Heart right ventricle (tissue), 16 donors: ENCODE measurements around the gene TNFRSF14. TPM values are rescaled to one million over a fixed set of nuclear protein-coding genes. Genes with fewer than 3 reads are reported as not detected.

Experiments used
- ATAC-seq, 8 donors: fragments of 200-7000 bp; cut with Tn5 transposase; one replicate each; pipeline ENCODE4 v1.9.1; 2020; ENCODE audit warnings: mild to moderate bottlenecking in 8 of 8, moderate library complexity in 8 of 8, moderate number of reproducible peaks in 1 of 8
- DNase-seq, 2 donors: peaks; one replicate each; pipeline ENCODE4 v3.0.0-alpha.2; 2020
- H3K27ac ChIP-seq, 10 donors: fragments of 200-600 bp; sonication (generic) in 2 of 10; one replicate each; pipeline versions ENCODE4 v1.5.0 to v1.8.0; 2020 to 2022; ENCODE audit warnings: mild to moderate bottlenecking in 3 of 10
- H3K27me3 ChIP-seq, 7 donors: fragments of 200-600 bp; one replicate each; pipeline ENCODE4 v1.8.0; 2021 to 2022; ENCODE audit warnings: mild to moderate bottlenecking in 2 of 7
- H3K36me3 ChIP-seq, 9 donors: fragments of 200-600 bp; sonication (generic) in 1 of 9; one replicate each; pipeline versions ENCODE4 v1.5.0 to v1.8.0; 2020 to 2022; ENCODE audit warnings: mild to moderate bottlenecking in 2 of 9
- H3K4me1 ChIP-seq, 9 donors: fragments of 200-600 bp; sonication (generic) in 1 of 9; one replicate each; pipeline versions ENCODE4 v1.5.0 to v1.8.0; 2020 to 2022; ENCODE audit warnings: mild to moderate bottlenecking in 4 of 9
- H3K4me3 ChIP-seq, 10 donors: fragments of 200-600 bp; sonication (generic) in 2 of 10; one replicate each; pipeline versions ENCODE4 v1.5.0 to v1.8.0; 2020 to 2022; ENCODE audit warnings: mild to moderate bottlenecking in 7 of 10, moderate library complexity in 2 of 10
- H3K9me3 ChIP-seq, 11 donors: fragments of 200-600 bp in 10 of 11; sonication (generic) in 2 of 11; one replicate each; pipeline versions ENCODE4 v1.5.0 to v1.8.0; 2013 to 2022; ENCODE audit warnings: mild to moderate bottlenecking in 2 of 11, control low read depth in 1 of 11, moderate library complexity in 1 of 11
- WGBS, 2 donors: extraction: QIAGEN DNeasy Blood & Tissue Kit; methylation state at CpG; one replicate each; pipeline ENCODE4 v1.1.7; 2013; ENCODE audit warnings: inconsistent platforms in 1 of 2; 5-methylcytosine and 5-hydroxymethylcytosine counted together
- intact Hi-C, 10 donors: fragments of 100-400 bp; cut with DNase I; formaldehyde crosslinking; loops; one replicate each; pipeline versions ENCODE4 v1.11.1 to v1.14.2; 2022
- polyA plus RNA-seq, 2 donors: library from polyadenylated mRNA; stranded (reverse); fragments of 200-250 nt; gene quantifications; one replicate each; pipeline ENCODE4 v1.2.3, GENCODE V29; 2013
- total RNA-seq, 10 donors: library from RNA; stranded (reverse); fragmentation: NEBNext Ultra II Directional in 3 of 10; extraction: Animal tissue kit (Norgen Biotek cat#: 25700) in 3 of 10; gene quantifications; one replicate each; pipeline versions ENCODE4 v1.2.1 to v1.2.4, GENCODE V29; 2021 to 2023
- TF ChIP-seq, protein P1 (sequence below), 9 donors: fragments of 200-600 bp; sonication (generic) in 2 of 9; IDR thresholded peaks; one replicate each; pipeline versions ENCODE4 v1.5.0 to v1.8.0; 2021 to 2022; ENCODE audit warnings: antibody characterized with exemption in 9 of 9, mild to moderate bottlenecking in 5 of 9, moderate library complexity in 1 of 9
- donor health status: Arrhythmogenic right ventricular cardiomyopathy.
- donor health status: ischemic (EF 13 %, LVEDD 7.1; RV severe dilation, severe dysfunction).
- donor health status: healthy with polysubstance abuse.
- donor health status: DM: no; HTN: yes; CAD: no.
- donor health status: DM: no; HTN: no; CAD: no.
- donor health status: ischemic (EF 25% LVEDD 6.9; RV normal size, moderate dysfunction).
- donor health status: ischemic (EF 25% LVEDD 5.7; RV mildly dilated, moderate dysfunction).
- donor health status: healthy.
- donor health status: DM: yes; HTN: yes; CAD: no.
- donor health status: Ischemic cardiomyopathy.
- donor health status: ischemic (EF 35%, LVEDD 5.7; RV mildly dilated, moderate dysfunction).
- donor health status: nonischemic (EF 11% LVEDD 7.7; RV severe dilation, severe dysfunction).
- donor health status: DM: yes; HTN: yes; CAD: no.
- donor health status: PGD.
- donor health status: ischemic (EF 29% LVEDD 5.4; RV normal size, mild dysfunction).
- donor health status: nonischemic (EF 23%, LVEDD 6.1; RV moderate dilation, normal function).

TNFRSF14 gene
- total and polyA plus RNA-seq, 12 donors, result 7.5 to 59.6 (median 14.7) TPM

DNA sequence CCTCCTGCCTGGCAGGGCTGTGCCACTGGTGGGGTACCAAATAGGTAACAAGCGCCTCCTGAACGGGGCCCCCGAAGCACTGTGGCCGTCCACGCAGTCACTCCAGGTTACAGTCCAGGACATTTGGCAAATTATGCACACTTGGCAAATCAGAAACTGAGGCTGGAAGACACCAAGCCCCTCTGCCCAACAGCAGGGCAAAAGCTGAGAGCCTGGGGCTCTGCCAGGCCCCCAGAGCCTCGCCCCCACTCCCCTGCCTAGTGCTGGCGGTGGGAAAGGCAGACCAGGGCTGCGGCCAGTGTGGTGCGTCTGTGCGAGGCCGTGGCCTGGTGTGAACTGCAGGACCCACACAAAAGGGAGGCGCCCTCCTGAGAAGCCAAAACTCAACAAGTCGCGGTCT, 39.2 kb upstream of the TNFRSF14 start:
- intact Hi-C loops, result no loop called here

DNA sequence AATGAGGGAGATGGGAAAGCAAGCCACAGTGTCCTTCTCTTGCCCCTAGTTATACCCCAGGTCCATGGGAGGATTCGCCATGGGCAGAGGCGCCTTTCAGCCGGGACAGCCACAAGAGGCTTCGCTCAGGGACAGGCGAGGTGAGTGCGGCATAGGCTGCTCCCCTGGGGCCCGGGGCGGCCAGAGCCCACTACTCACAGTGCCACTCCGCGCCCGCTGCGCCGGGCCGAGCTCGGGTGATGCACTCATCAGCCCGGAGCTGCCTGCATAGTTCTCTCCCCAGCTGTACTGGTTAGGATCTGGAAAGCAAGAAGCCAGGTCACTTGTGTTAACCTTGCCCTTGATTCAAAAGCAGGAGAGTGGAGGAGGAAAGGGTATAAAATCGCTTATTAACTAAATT, 38.2 kb upstream of the TNFRSF14 start:
- TF ChIP-seq, protein P1, sequence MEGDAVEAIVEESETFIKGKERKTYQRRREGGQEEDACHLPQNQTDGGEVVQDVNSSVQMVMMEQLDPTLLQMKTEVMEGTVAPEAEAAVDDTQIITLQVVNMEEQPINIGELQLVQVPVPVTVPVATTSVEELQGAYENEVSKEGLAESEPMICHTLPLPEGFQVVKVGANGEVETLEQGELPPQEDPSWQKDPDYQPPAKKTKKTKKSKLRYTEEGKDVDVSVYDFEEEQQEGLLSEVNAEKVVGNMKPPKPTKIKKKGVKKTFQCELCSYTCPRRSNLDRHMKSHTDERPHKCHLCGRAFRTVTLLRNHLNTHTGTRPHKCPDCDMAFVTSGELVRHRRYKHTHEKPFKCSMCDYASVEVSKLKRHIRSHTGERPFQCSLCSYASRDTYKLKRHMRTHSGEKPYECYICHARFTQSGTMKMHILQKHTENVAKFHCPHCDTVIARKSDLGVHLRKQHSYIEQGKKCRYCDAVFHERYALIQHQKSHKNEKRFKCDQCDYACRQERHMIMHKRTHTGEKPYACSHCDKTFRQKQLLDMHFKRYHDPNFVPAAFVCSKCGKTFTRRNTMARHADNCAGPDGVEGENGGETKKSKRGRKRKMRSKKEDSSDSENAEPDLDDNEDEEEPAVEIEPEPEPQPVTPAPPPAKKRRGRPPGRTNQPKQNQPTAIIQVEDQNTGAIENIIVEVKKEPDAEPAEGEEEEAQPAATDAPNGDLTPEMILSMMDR (IDR thresholded peaks at IDR 0.05), result no peak

More for the DNA sequence above, 39.2 kb upstream of the TNFRSF14 start:
- Histone ChIP-seq H3K9me3 (no peaks in the 10 kb centered on the region), H3K4me3 (no peak overlapping the region), H3K27ac (no peak overlapping the region), H3K4me1 (peaks cover 0 to 6% (median 0%) of the 10 kb centered on the region in 9 donors), H3K36me3 (peaks cover 28 to 99% (median 73%) of the 10 kb centered on the region in 9 donors), H3K27me3 (no peaks in the 10 kb centered on the region)
- 94 to 95% methylated on average over 14 of the region's 14 CpGs for WGBS, 2 donors
- TF ChIP-seq, protein P1 (IDR thresholded peaks at IDR 0.05), result no peak
- ATAC-seq (no peak), DNase-seq (no peak)

DNA sequence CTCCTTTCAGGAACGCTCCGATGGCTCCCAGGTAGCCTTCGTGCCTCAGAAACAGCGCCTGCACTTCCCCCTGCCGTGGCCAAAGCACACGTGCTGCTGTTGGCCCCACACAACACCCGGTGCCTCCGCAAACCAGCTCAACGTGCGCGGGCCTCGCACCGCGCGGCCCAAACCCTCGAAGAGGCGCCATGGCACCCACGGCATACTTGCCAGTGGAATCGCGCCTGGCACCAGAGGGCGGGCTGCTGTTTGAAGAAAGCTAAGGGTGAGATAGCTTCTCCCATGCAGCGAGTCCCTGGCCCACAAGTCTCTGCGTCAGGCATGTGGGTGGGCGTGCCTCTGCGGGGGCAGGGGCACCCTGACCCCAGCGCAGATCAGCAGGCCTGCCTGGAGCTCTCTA, 37.6 kb upstream of the TNFRSF14 start:
- intact Hi-C loops, result no loop called here
- Histone ChIP-seq H3K36me3 (peaks cover 24 to 88% (median 58%) of the 10 kb centered on the region in 9 donors), H3K4me1 (peaks cover 2 to 15% (median 7%) of the 10 kb centered on the region in 9 donors), H3K27ac (no peak overlapping the region), H3K4me3 (no peak overlapping the region), H3K27me3 (no peaks in the 10 kb centered on the region), H3K9me3 (no peaks in the 10 kb centered on the region)
- 94 to 95% methylated on average over 26 of the region's 26 CpGs for WGBS, 2 donors
- DNase-seq (no peak), ATAC-seq (no peak)
- TF ChIP-seq, protein P1 (IDR thresholded peaks at IDR 0.05), result no peak

More for the DNA sequence above, 38.2 kb upstream of the TNFRSF14 start:
- DNase-seq, result no peak
- no peak overlapping the region for H3K27ac ChIP-seq
- no peaks in the 10 kb centered on the region for H3K27me3 ChIP-seq
- WGBS, 2 donors, result 94 to 96% methylated on average over 17 of the region's 17 CpGs
- H3K9me3 ChIP-seq, result no peaks in the 10 kb centered on the region
- peaks cover 24 to 94% (median 63%) of the 10 kb centered on the region in 9 donors for H3K36me3 ChIP-seq
- H3K4me3 ChIP-seq, result no peak overlapping the region
- intact Hi-C loops, result no loop called here
- H3K4me1 ChIP-seq, result peaks cover 0 to 9% (median 1%) of the 10 kb centered on the region in 9 donors
- no peak for ATAC-seq

DNA sequence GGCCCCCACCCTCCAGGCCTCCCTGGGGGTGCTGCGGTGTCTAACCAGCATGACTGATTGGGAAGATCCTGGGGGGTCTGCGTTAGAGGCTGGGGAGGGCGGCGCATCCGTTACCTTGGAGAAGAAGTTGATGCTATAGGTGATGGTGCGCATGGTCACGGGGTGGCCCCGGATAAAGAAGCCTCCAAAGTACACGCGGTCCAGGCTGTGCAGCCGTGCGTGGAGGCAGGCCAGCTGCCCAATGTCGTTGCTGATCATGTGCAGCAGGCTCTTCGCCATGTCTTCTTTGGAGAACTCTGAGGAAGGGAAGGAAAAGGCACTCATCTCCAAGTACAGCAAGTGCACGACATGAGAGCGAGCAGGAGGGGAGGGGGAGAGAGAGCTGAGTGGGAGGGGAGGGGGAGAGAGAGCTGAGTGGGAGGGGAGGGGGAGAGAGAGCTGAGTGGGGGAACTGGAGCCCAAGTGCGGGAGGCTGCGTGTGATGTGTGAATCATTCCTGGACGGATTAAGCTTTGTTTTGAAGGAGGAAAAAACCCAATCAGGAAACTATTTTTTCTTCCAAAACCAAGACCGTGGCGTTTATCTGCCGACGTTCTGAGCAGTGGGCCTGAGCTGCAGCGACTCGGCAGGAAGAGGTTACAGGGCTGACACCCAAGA, 37.0 kb upstream of the TNFRSF14 start:
- no peak for DNase-seq
- Histone ChIP-seq H3K4me1 (peaks cover 6 to 21% (median 13%) of the 10 kb centered on the region in 9 donors), H3K27me3 (no peaks in the 10 kb centered on the region), H3K9me3 (no peaks in the 10 kb centered on the region), H3K4me3 (no peak overlapping the region), H3K36me3 (peaks cover 24 to 82% (median 51%) of the 10 kb centered on the region in 9 donors), H3K27ac (no peak overlapping the region)
- TF ChIP-seq, protein P1 (IDR thresholded peaks at IDR 0.05), result no peak
- ATAC-seq, result no peak
- WGBS, 2 donors, result 88 to 89% methylated on average over 25 of the region's 25 CpGs
- intact Hi-C loops, result no loop called here
